Measurements from ENCODE around the gene AMOTL1.

DNA sequence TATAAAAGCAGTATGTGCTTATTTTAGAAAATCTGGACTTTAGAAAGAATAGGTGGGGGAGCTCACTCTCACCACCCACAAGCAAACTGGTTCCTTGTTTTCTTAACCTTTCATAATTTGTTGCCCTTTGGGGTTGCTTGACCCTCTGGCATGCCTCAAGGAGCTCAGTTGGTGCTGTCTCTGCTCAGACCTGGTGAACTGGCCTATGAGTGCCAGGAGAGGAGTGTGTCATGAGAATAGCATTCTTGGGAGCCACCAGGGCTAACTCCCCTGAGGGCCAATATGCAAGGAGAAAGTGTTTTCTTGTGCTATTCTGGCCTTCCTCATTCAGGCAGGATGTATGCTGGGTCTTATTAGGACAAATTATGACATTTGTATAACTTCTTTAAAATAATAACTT, 21.0 kb upstream of the AMOTL1 start:
- TF ChIP-seq, protein P1, sequence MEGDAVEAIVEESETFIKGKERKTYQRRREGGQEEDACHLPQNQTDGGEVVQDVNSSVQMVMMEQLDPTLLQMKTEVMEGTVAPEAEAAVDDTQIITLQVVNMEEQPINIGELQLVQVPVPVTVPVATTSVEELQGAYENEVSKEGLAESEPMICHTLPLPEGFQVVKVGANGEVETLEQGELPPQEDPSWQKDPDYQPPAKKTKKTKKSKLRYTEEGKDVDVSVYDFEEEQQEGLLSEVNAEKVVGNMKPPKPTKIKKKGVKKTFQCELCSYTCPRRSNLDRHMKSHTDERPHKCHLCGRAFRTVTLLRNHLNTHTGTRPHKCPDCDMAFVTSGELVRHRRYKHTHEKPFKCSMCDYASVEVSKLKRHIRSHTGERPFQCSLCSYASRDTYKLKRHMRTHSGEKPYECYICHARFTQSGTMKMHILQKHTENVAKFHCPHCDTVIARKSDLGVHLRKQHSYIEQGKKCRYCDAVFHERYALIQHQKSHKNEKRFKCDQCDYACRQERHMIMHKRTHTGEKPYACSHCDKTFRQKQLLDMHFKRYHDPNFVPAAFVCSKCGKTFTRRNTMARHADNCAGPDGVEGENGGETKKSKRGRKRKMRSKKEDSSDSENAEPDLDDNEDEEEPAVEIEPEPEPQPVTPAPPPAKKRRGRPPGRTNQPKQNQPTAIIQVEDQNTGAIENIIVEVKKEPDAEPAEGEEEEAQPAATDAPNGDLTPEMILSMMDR (conservative IDR thresholded peaks at IDR 0.05), result no peak
- TF ChIP-seq ZFX (IDR thresholded peaks at IDR 0.05), result no peak
